Neural cell (in vitro differentiated cells): ENCODE results near the gene LRP5. TPM values are rescaled to one million over a fixed set of nuclear protein-coding genes. Genes with fewer than 3 reads are reported as not detected.

Source experiments
- H2AFZ ChIP-seq: fragments of 200-600, 300-800 bp; sonication (generic), shearing (Covaris generic); 2 replicates; pipeline ENCODE4 v1.6.0; 2014; ENCODE audit warnings: low read depth, mild to moderate bottlenecking, antibody characterized with exemption, low read length, moderate library complexity
- H3F3A ChIP-seq: fragments of 200-600 bp; shearing (Covaris generic); 2 replicates; pipeline ENCODE4 v1.6.1; 2016; ENCODE audit warnings: mild to moderate bottlenecking, moderate library complexity, mixed read lengths, antibody characterized with exemption, low read length; ENCODE audit not compliant: insufficient read depth, poor library complexity, severe bottlenecking
- H3K27ac ChIP-seq: fragments of 200-600, 300-800 bp; sonication (generic), shearing (Covaris generic); 2 replicates; pipeline ENCODE4 v1.5.1; 2014; ENCODE audit warnings: mild to moderate bottlenecking, low read length, moderate library complexity
- H3K27me3 ChIP-seq: fragments of 300-800, 200-600 bp; sonication (generic), shearing (Covaris generic); 2 replicates; pipeline ENCODE4 v1.6.0; 2014; ENCODE audit warnings: mild to moderate bottlenecking, low read depth, low read length, moderate library complexity; ENCODE audit not compliant: insufficient read depth
- H3K36me3 ChIP-seq: fragments of 300-800, 200-600 bp; sonication (generic), shearing (Covaris generic); 2 replicates; pipeline ENCODE4 v1.5.1; 2014; ENCODE audit warnings: mild to moderate bottlenecking, antibody characterized with exemption, low read length, moderate library complexity; ENCODE audit not compliant: insufficient read depth
- H3K4me2 ChIP-seq: fragments of 300-800, 200-600 bp; sonication (generic), shearing (Covaris generic); 2 replicates; pipeline ENCODE4 v1.6.0; 2014; ENCODE audit warnings: mild to moderate bottlenecking, low read length
- H3K4me3 ChIP-seq: fragments of 300-800, 200-600 bp; sonication (generic), shearing (Covaris generic); 2 replicates; pipeline ENCODE4 v1.5.1; 2014; ENCODE audit warnings: mild to moderate bottlenecking, low read length, moderate library complexity
- H3K79me2 ChIP-seq: fragments of 200-600 bp; shearing (Covaris generic); replicated peaks from 2 replicates; pipeline ENCODE4 v1.6.0; 2014; ENCODE audit warnings: mild to moderate bottlenecking, low read length, moderate library complexity; ENCODE audit not compliant: insufficient read depth
- H3K9ac ChIP-seq: fragments of 300-800, 200-600 bp; sonication (generic), shearing (Covaris generic); 2 replicates; pipeline ENCODE4 v1.6.1; 2016; ENCODE audit warnings: mild to moderate bottlenecking, low read length, mixed read lengths
- H3K9me2 ChIP-seq: fragments of 200-600 bp; shearing (Covaris generic); 2 replicates; pipeline ENCODE4 v1.6.1; 2016; ENCODE audit warnings: mild to moderate bottlenecking, low read length, mixed read lengths; ENCODE audit not compliant: insufficient read depth
- H3K9me3 ChIP-seq: fragments of 200-600, 300-800 bp; sonication (generic), shearing (Covaris generic); 2 replicates; pipeline ENCODE4 v1.6.1; 2016; ENCODE audit warnings: mild to moderate bottlenecking, mixed run types, low read length, moderate library complexity, mixed read lengths
- H4K20me1 ChIP-seq: fragments of 200-600 bp; shearing (Covaris generic); 2 replicates; pipeline ENCODE4 v1.6.1; 2016; ENCODE audit warnings: mild to moderate bottlenecking, mixed run types; ENCODE audit not compliant: insufficient read depth
- CTCF ChIP-seq: fragments of 450-650 bp; IDR thresholded peaks from 2 replicates; pipeline ENCODE4 v1.5.1; 2014; ENCODE audit warnings: antibody characterized with exemption, mild to moderate bottlenecking, moderate library complexity; ENCODE audit not compliant: poor library complexity, severe bottlenecking
- EP300 ChIP-seq: fragments of 450-650 bp; conservative IDR thresholded peaks from 2 replicates; pipeline ENCODE4 v1.6.1; 2014; ENCODE audit warnings: antibody characterized with exemption, mild to moderate bottlenecking, moderate library complexity; ENCODE audit not compliant: poor library complexity, severe bottlenecking
- EZH2 ChIP-seq: fragments of 200-600, 300-800 bp; shearing (Covaris generic), sonication (generic); IDR thresholded peaks from 2 replicates; pipeline ENCODE4 v1.6.1; 2014; ENCODE audit warnings: antibody characterized with exemption, low read length, borderline replicate concordance, mild to moderate bottlenecking; ENCODE audit not compliant: insufficient read depth, poor library complexity, severe bottlenecking
- MXI1 ChIP-seq: fragments of 450-650 bp; conservative IDR thresholded peaks from 2 replicates; pipeline ENCODE4 v1.6.1; 2014; ENCODE audit warnings: antibody characterized with exemption, mild to moderate bottlenecking; ENCODE audit not compliant: poor library complexity, severe bottlenecking
- POLR2AphosphoS5 ChIP-seq: IDR thresholded peaks from 2 replicates; pipeline ENCODE4 v1.6.1; 2012
- RAD21 ChIP-seq: fragments of 450-650 bp; conservative IDR thresholded peaks from 2 replicates; pipeline ENCODE4 v1.6.1; 2014; ENCODE audit warnings: antibody characterized with exemption, mild to moderate bottlenecking, moderate library complexity
- REST ChIP-seq: IDR thresholded peaks from 2 replicates; pipeline ENCODE4 v1.6.1; 2012; ENCODE audit warnings: borderline replicate concordance
- SMC3 ChIP-seq: fragments of 450-650 bp; conservative IDR thresholded peaks from 2 replicates; pipeline ENCODE4 v1.6.1; 2014; ENCODE audit warnings: antibody characterized with exemption, mild to moderate bottlenecking, moderate library complexity; ENCODE audit not compliant: poor library complexity
- TAF1 ChIP-seq: IDR thresholded peaks from 2 replicates; pipeline ENCODE4 v1.6.1; 2012; ENCODE audit warnings: low read depth
- polyA plus RNA-seq: library from polyadenylated mRNA; depleted of rRNA; stranded (reverse); fragments of >200 nt; gene quantifications from 2 replicates; pipeline ENCODE4 v1.2.3, GENCODE V29; 2014

Gene LRP5
- polyA plus RNA-seq, 1 donor from 2014 or later = 3.0 TPM

GRCh38 chr11:68273026-68273738 is 39.2 kb upstream of the LRP5 start:
- no peaks in the 10 kb centered on the region for H3K9me2 ChIP-seq
- no peak for TF ChIP-seq EP300
- TF ChIP-seq SMC3 = no peak
- no peak for TF ChIP-seq CTCF
- TF ChIP-seq TAF1 = no peak
- TF ChIP-seq RAD21 = no peak
- TF ChIP-seq REST = no peak
- TF ChIP-seq EZH2 = no peak
- no peak for TF ChIP-seq MXI1
- TF ChIP-seq POLR2AphosphoS5 = no peak
- no peaks in the 10 kb centered on the region for H3K36me3 ChIP-seq
- H3K9me3 ChIP-seq = no peaks in the 10 kb centered on the region
- no peaks in the 10 kb centered on the region for H3K27me3 ChIP-seq
- peaks cover 20% of the 10 kb centered on the region for H3K79me2 ChIP-seq
- H2AFZ ChIP-seq = no peak overlapping the region
- H3K27ac ChIP-seq = no peak overlapping the region
- no peaks in the 10 kb centered on the region for H4K20me1 ChIP-seq
- peak overlapping the region; percentile 8 for H3K4me2 ChIP-seq
- no peak overlapping the region for H3K9ac ChIP-seq
- H3K4me3 ChIP-seq = peak overlapping the region; percentile 83
- no peaks in the 10 kb centered on the region for H3F3A ChIP-seq

- no peaks in the 10 kb centered on the region for H3K9me2 ChIP-seq
- peaks cover 20% of the 10 kb centered on the region for H3K79me2 ChIP-seq
- H2AFZ ChIP-seq = no peak overlapping the region
- H4K20me1 ChIP-seq = no peaks in the 10 kb centered on the region
- H3K4me2 ChIP-seq = no peak overlapping the region
- H3K9ac ChIP-seq = no peak overlapping the region
- no peaks in the 10 kb centered on the region for H3F3A ChIP-seq
- TF ChIP-seq REST = no peak
- H3K27ac ChIP-seq = no peak overlapping the region
- no peak overlapping the region for H3K4me3 ChIP-seq
- H3K27me3 ChIP-seq = no peaks in the 10 kb centered on the region
- H3K36me3 ChIP-seq = no peaks in the 10 kb centered on the region
- no peaks in the 10 kb centered on the region for H3K9me3 ChIP-seq
Observed at GRCh38 chr11:68274306-68274705, 38.1 kb upstream of the LRP5 start.
